Right renal cortex interstitium (tissue), 3 donors: ENCODE results near the gene GABPB2. TPM values are rescaled to one million over a fixed set of nuclear protein-coding genes. Genes with fewer than 3 reads are reported as not detected.
A peak's percentile ranks its signal among the peaks of the same experiment; 100 is the strongest.

Source experiments
- DNase-seq, 3 donors: peaks; one replicate each; pipeline ENCODE4 v3.0.0-alpha.2; 2013; ENCODE audit warnings: low read depth in 3 of 3, low spot score in 2 of 3
- polyA plus RNA-seq, 3 donors: library from polyadenylated mRNA; unstranded; fragments of 120-200 nt; gene quantifications; one replicate each; pipeline ENCODE4 v1.2.1, GENCODE V29; 2013; ENCODE audit not compliant: insufficient read length in 3 of 3

GABPB2 gene
- polyA plus RNA-seq, 3 donors, result 10.2 to 11.0 (median 10.7) TPM

GRCh38 chr1:151131701-151132334 lies 61.3 kb downstream of the GABPB2 start:
- DNase-seq, result peak in 1 of 3 donors; percentile 29

DNA sequence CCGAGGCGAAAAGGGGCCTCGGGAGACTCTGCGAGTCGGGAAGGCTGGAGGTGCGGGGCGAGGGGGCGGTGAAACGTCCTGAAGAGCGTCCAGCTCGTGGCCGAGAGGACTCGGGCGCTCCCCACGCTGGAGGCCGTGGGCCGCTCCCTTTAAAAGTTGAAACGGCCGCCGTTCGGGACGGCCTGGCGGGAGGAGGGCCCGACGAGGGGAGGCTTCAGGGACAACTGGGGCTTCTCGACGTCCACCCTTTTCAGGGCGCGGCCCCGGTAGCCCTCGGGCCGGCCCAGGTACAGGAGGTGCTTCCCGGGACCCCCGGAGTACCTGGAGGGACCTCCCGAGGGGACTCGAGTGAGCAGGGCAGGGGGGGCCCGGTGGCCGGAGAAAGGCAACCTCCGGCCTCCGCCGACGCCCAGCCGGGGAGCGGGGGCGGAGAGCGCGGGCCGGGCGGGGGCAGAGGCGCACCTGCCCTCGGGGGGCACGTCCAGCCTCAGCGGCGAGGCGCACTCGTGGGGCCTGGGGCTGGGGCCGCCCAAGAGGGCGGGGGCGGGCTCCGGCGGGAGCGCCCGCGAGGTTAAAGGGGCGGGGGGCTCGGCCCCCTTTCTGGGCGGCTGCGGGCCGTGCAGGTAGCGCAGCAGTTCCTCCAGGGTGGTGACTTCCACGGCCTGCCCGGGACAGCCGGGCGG lies 61.9 kb downstream of the GABPB2 start:
- DNase-seq, result no peak

- DNase-seq, result no peak
Measured at GRCh38 chr1:151133018-151133806, 62.7 kb downstream of the GABPB2 start.

DNA sequence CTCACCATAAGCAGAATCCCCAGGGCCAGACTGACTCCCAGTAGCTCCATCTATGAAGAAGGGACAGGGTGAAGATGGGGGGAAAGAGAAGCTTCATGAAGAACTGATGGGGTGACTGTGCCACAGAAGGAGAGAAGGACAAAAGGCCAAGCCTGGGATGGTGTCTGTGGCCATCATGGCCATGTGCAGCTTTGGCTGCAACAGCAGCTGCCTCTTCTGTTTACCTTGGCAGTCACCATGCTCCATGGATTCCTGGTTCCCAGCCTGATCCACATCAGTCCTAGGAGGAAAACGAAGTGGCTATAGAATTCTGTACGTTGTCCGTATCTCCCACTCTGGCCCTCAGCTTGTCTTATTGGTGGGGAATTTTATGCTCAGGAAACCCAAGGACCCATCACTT lies 63.8 kb downstream of the GABPB2 start:
- no peak for DNase-seq

- DNase-seq, result no peak
Measured at GRCh38 chr1:151134991-151135390, 64.4 kb downstream of the GABPB2 start.

DNA sequence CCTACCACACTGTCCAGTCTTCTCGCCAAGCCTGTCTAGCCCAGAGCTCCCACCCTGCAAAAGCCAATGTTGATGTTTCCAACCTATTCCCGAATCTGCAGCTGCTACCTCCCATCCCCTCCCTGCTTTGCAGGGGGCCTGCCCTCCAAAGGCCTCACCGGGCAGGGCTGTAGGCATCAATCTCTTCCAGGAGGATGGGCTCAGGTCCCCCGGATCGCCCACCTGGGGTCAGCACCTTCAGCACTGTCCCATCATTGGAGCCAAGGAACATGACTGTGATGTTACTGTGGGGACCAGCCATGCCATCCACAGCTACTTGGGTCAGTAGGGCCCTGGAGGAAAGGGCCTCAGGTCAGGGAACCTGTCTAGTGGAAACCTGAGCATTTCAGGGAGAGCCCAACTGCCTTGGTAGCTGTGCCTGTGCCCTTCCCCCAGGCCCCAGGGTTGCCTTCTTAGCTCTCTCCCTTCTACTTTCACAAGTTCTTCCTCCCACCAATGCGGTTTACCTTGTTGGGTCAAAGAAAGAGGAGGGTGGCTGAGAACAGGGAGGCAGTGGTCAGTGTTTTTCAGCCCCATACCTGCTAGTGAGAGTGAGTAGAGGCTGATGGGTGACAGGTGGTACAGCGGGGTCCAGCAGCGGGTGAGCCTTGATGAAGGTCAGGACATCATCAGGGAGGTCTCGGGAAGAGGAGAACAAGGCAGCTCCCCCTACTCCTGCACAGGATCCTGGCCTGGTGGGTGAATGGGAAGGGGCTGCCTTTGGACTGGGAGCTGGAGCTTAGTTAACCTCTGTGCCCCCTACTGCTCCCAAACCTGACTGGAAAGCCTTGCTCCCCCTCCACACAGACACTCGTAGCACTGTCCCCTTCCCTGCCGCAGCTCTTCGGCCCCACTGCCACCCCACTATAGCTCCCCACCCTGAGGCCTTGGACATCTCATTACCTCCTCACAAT lies 65.1 kb downstream of the GABPB2 start:
- no peak for DNase-seq

GRCh38 chr1:151137789-151138188 lies 67.2 kb downstream of the GABPB2 start:
- no peak for DNase-seq

- DNase-seq, result no peak
Measured at GRCh38 chr1:151142411-151143056, 72.0 kb downstream of the GABPB2 start.

DNA sequence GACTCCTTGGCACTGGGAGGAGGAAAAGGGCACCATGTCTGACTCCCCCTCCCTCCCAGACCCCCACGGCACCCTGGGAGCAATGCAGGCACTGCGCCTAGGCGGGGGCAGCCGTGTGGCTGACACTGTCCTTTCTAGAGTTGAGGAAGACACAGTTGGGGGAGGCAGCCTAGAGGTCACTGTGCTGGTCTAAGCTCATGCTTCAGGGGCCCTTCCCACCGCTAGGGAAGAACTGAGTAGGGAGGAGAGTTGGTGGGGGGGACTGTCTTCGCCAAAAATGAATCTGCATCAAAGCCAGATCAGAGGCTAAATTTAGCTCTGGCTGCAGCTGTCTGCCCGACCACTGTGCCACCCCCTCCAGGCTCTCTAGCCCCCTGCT lies 72.5 kb downstream of the GABPB2 start:
- DNase-seq, result no peak

GRCh38 chr1:151143986-151144385 lies 73.4 kb downstream of the GABPB2 start:
- DNase-seq, result no peak

GRCh38 chr1:151144474-151145303 lies 74.1 kb downstream of the GABPB2 start:
- no peak for DNase-seq

- no peak for DNase-seq
Measured at GRCh38 chr1:151145304-151146071, 74.9 kb downstream of the GABPB2 start.

GRCh38 chr1:151146072-151146411 lies 75.5 kb downstream of the GABPB2 start:
- DNase-seq, result no peak

- DNase-seq, result peak; percentile 81 to 87 (median 85)
Measured at GRCh38 chr1:151146412-151147131, 76.0 kb downstream of the GABPB2 start, which contains the start of gene SEMA6C. TSS of gene SEMA6C (minus strand) at chr1:151146631. CDS start at chr1:151142621, 4,010 bp downstream.

DNA sequence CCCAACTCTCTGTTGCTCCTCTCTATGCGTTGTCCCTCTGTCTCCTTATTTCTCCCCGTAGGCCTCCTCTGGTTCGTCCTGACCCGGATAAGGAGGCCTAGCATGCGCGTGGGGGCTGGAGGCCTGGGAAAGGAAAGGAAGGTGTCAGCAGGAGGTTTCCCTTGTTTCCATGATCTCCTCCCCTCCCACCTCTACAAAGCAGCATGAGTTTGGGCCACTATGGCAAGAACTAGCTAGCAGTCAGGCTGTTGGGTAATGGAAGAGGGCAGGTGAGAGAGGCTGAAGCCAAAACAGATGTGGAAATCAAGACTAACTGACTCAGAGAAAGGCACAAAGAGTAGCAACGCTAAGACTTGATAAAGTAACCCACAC lies 76.6 kb downstream of the GABPB2 start:
- DNase-seq, result no peak

GRCh38 chr1:151147665-151148064 lies 77.1 kb downstream of the GABPB2 start:
- DNase-seq, result no peak

- no peak for DNase-seq
Measured at GRCh38 chr1:151156515-151156819, 85.9 kb downstream of the GABPB2 start, which contains the start of gene TNFAIP8L2. TSS of gene TNFAIP8L2 (plus strand) at chr1:151156649. CDS start at chr1:151158698, 2,049 bp downstream.

- no peak for DNase-seq
Measured at GRCh38 chr1:151157067-151157531, 86.5 kb downstream of the GABPB2 start.
